GM12878 (cell line): ENCODE results near the gene ARSI. TPM values are rescaled to one million over a fixed set of nuclear protein-coding genes. Genes with fewer than 3 reads are reported as not detected.

Source experiments
- ATAC-seq: fragments of 200-7000 bp; cut with Tn5 transposase; 3 replicates; pipeline ENCODE4 v1.9.1; 2020; ENCODE audit warnings: mild to moderate bottlenecking, moderate library complexity
- BruUV-seq: library from RNA; stranded (reverse); fragments of 400-500 nt; replicated peaks from 2 replicates; lab custom pipeline; 2021; lab: Mats Ljungman, UMichigan
- CTCF ChIA-PET: fragments of 300-600 bp; sonication (Branson Sonifier 250); formaldehyde crosslinking; extraction: SDS; loops from one replicate; lab custom pipeline; 2021; ENCODE audit warnings: inconsistent platforms; lab: Yijun Ruan, JAX
- POLR2A ChIA-PET: fragments of 350-600 bp; formaldehyde crosslinking; extraction: SDS; loops from one replicate; lab custom pipeline; 2021; ENCODE audit warnings: inconsistent platforms; lab: Charles Lee
- RAD21 ChIA-PET: fragments of 300-600 bp; sonication (Branson Sonifier 250); formaldehyde crosslinking; loops from one replicate; lab custom pipeline; 2023; ENCODE audit warnings: antibody characterized with exemption; ENCODE audit not compliant: unreplicated experiment; lab: Charles Lee
- SMC1A ChIA-PET: fragments of 300-600 bp; sonication (Branson Sonifier 250); formaldehyde crosslinking; loops from one replicate; lab custom pipeline; 2023; ENCODE audit not compliant: unreplicated experiment, uncharacterized antibody; lab: Charles Lee
- DNase-seq: peaks from one replicate; pipeline ENCODE4 v3.0.0-alpha.2; 2011; ENCODE audit warnings: low read depth, low spot score
- FAIRE-seq: peaks from 3 replicates; lab custom pipeline; 2011; peaks lifted over from hg19 to GRCh38; lab: Jason Lieb, UNC
- H2AFZ ChIP-seq: 2 replicates; pipeline ENCODE4 v1.6.0; 2011; ENCODE audit warnings: low read depth, low read length, control low read depth; ENCODE audit not compliant: control insufficient read depth
- H3K27ac ChIP-seq: 2 replicates; pipeline ENCODE4 v1.5.1; 2011; ENCODE audit warnings: control low read depth; ENCODE audit not compliant: control insufficient read depth, insufficient read depth
- H3K27me3 ChIP-seq, 2 experiments: replicated peaks in 1 of 2; 2 replicates each; pipeline versions ENCODE4 v1.6.0 to v1.6.1; 2011; ENCODE audit warnings: low read length in 1 of 2; ENCODE audit not compliant: control insufficient read depth in 2 of 2, insufficient read depth in 2 of 2
- H3K36me3 ChIP-seq, 2 experiments: 2 replicates each; pipeline ENCODE4 v1.5.1; 2011; ENCODE audit warnings: low read length in 1 of 2; ENCODE audit not compliant: control insufficient read depth in 2 of 2, insufficient read depth in 2 of 2
- H3K4me1 ChIP-seq: 2 replicates; pipeline ENCODE4 v1.6.1; 2011; ENCODE audit warnings: mild to moderate bottlenecking, low read length, moderate library complexity, mixed read lengths; ENCODE audit not compliant: control insufficient read depth, insufficient read depth
- H3K4me2 ChIP-seq: 2 replicates; pipeline ENCODE4 v1.6.0; 2011; ENCODE audit warnings: control low read depth; ENCODE audit not compliant: control insufficient read depth, insufficient read depth
- H3K4me3 ChIP-seq: fragments of 200-600 bp; sonication (generic); 2 replicates; pipeline ENCODE4 v1.5.1; 2016
- H3K79me2 ChIP-seq: 2 replicates; pipeline ENCODE4 v1.6.0; 2011; ENCODE audit warnings: low read length; ENCODE audit not compliant: control insufficient read depth, insufficient read depth
- H3K9ac ChIP-seq: 2 replicates; pipeline ENCODE4 v1.8.0; 2011; ENCODE audit warnings: low read length, control low read depth, mixed read lengths; ENCODE audit not compliant: control insufficient read depth, insufficient read depth
- H3K9me3 ChIP-seq: replicated peaks from 3 replicates; pipeline ENCODE4 v1.5.1; 2011; ENCODE audit warnings: mild to moderate bottlenecking, low read length; ENCODE audit not compliant: control insufficient read depth, insufficient read depth
- H4K20me1 ChIP-seq: 2 replicates; pipeline ENCODE4 v1.6.0; 2011; ENCODE audit not compliant: control insufficient read depth, insufficient read depth
- BACH1 ChIP-seq: fragments of 450-650 bp; IDR thresholded peaks from 2 replicates; pipeline ENCODE4 v1.6.1; 2017; ENCODE audit warnings: mild to moderate bottlenecking, borderline replicate concordance
- CBX3 ChIP-seq: fragments of 200-600 bp; sonication (generic); IDR thresholded peaks from 2 replicates; pipeline ENCODE4 v1.6.1; 2016; ENCODE audit warnings: low read depth, borderline replicate concordance
- CREM ChIP-seq: IDR thresholded peaks from 2 replicates; pipeline ENCODE4 v1.6.1; 2014; ENCODE audit warnings: antibody characterized with exemption, low read depth
- DPF2 ChIP-seq: fragments of 450-650 bp; IDR thresholded peaks from 2 replicates; pipeline ENCODE4 v1.6.1; 2017; ENCODE audit warnings: mild to moderate bottlenecking
- ETV6 ChIP-seq, 2 experiments: fragments of 450-650 bp in 1 of 2; IDR thresholded peaks in 1 of 2; conservative IDR thresholded peaks in 1 of 2; 2 replicates each; pipeline ENCODE4 v1.6.1; 2014; ENCODE audit warnings: antibody characterized with exemption in 1 of 2, borderline replicate concordance in 1 of 2, low read depth in 1 of 2, mild to moderate bottlenecking in 1 of 2, moderate library complexity in 1 of 2
- GABPA ChIP-seq: IDR thresholded peaks from 2 replicates; pipeline ENCODE4 v1.6.1; 2014; ENCODE audit warnings: antibody characterized with exemption, low read depth, mild to moderate bottlenecking, inconsistent platforms
- KDM1A ChIP-seq: fragments of 200-600 bp; sonication (generic); IDR thresholded peaks from 2 replicates; pipeline ENCODE4 v1.6.1; 2016; ENCODE audit warnings: borderline replicate concordance
- MYB ChIP-seq: fragments of 150-350 bp; IDR thresholded peaks from 2 replicates; pipeline ENCODE4 v1.6.1; 2014; ENCODE audit warnings: mild to moderate bottlenecking, low read depth, low read length, borderline replicate concordance
- NFIC ChIP-seq: IDR thresholded peaks from 2 replicates; pipeline ENCODE4 v1.6.1; 2012; ENCODE audit warnings: low read depth, mild to moderate bottlenecking, inconsistent platforms, low read length, moderate library complexity
- NRF1 ChIP-seq: conservative IDR thresholded peaks from 2 replicates; pipeline ENCODE4 v1.6.1; 2011; ENCODE audit warnings: mild to moderate bottlenecking, low read depth, low read length, improper control_type of control experiment
- POLR2A ChIP-seq: IDR thresholded peaks from 2 replicates; pipeline ENCODE4 v1.6.1; 2011; ENCODE audit warnings: low read depth, mild to moderate bottlenecking, low read length
- RAD51 ChIP-seq: fragments of 450-650 bp; IDR thresholded peaks from 2 replicates; pipeline ENCODE4 v1.6.1; 2016; ENCODE audit warnings: moderate library complexity, mild to moderate bottlenecking, inconsistent platforms
- RUNX3 ChIP-seq: IDR thresholded peaks from 2 replicates; pipeline ENCODE4 v1.6.1; 2012; ENCODE audit warnings: low read length, inconsistent platforms
- TCF12 ChIP-seq: IDR thresholded peaks from 2 replicates; pipeline ENCODE4 v1.6.1; 2011; ENCODE audit warnings: low read depth, mild to moderate bottlenecking, low read length
- ZNF207 ChIP-seq: fragments of 450-650 bp; IDR thresholded peaks from 2 replicates; pipeline ENCODE4 v1.6.1; 2014; ENCODE audit warnings: antibody characterized with exemption, mild to moderate bottlenecking, borderline replicate concordance
- WGBS: methylation state at CpG from one replicate; pipeline ENCODE4 v1.1.6; 2016; ENCODE audit warnings: low lambda C conversion rate; ENCODE audit not compliant: insufficient replicate concordance, insufficient coverage; ENCODE audit errors: missing lambda C conversion rate; 5-methylcytosine and 5-hydroxymethylcytosine counted together
- in situ Hi-C: fragments of 300-500 bp; cut with MboI; formaldehyde crosslinking; loops from 9 replicates; pipeline ENCODE4 v1.14.3; 2018; ENCODE audit warnings: mixed read lengths
- intact Hi-C: fragments of 100-400 bp; cut with micrococcal nuclease; formaldehyde crosslinking; loops from one replicate; pipeline ENCODE4 v1.14.2; 2022; ENCODE audit not compliant: unreplicated experiment
- polyA plus RNA-seq, 11 experiments: library from polyadenylated mRNA; depleted of rRNA in 4 of 11; unstranded in 6 of 11; stranded (reverse) in 5 of 11; fragments of >200 nt; fragmentation: Nextera tagmentation in 4 of 11; fragmentation: Illumina TruSeq in 1 of 11; extraction: Ambion mirVana in 4 of 11; extraction: Trizol in 1 of 11; gene quantifications; 1 replicate in 1 of 11; 2 replicates in 10 of 11; pipeline versions ENCODE4 v1.2.1 to v1.2.3, GENCODE V29; 2011 to 2016; ENCODE audit warnings: inconsistent platforms in 2 of 11, missing spikeins in 2 of 11, low read depth in 1 of 11
- total RNA-seq, 4 experiments: library from RNA; depleted of rRNA in 3 of 4; stranded (reverse); fragments of >200 nt in 3 of 4; fragmentation: Illumina TruSeq in 1 of 4; extraction: Trizol in 1 of 4; gene quantifications; 2 replicates each; pipeline versions ENCODE4 v1.2.1 to v1.2.3, GENCODE V29; 2013 to 2021
- TF ChIP-seq, protein P1 (sequence below), 3 experiments: IDR thresholded peaks in 2 of 3; conservative IDR thresholded peaks in 1 of 3; 2 replicates each; pipeline ENCODE4 v1.5.1; 2011; ENCODE audit warnings: low read depth in 3 of 3, low read length in 3 of 3, mild to moderate bottlenecking in 3 of 3, control low read depth in 2 of 3, moderate library complexity in 2 of 3, inconsistent platforms in 1 of 3, mixed read lengths in 1 of 3; ENCODE audit not compliant: control insufficient read depth in 2 of 3, insufficient read depth in 1 of 3; ENCODE audit errors: extremely low read depth in 1 of 3
- TF ChIP-seq, protein P2 (sequence below): fragments of 150-350 bp; IDR thresholded peaks from 2 replicates; pipeline ENCODE4 v1.6.1; 2014; ENCODE audit warnings: mild to moderate bottlenecking, low read depth, low read length
- TF ChIP-seq, protein P3 (sequence below): fragments of 450-650 bp; IDR thresholded peaks from 2 replicates; pipeline ENCODE4 v1.6.1; 2017; ENCODE audit warnings: low read depth, mild to moderate bottlenecking, moderate library complexity

Gene ARSI
- total and polyA plus RNA-seq, 10 of the 15 experiments (the other 5 are each of a cell fraction or from before 2014, with no cell fraction given), result not detected

DNA sequence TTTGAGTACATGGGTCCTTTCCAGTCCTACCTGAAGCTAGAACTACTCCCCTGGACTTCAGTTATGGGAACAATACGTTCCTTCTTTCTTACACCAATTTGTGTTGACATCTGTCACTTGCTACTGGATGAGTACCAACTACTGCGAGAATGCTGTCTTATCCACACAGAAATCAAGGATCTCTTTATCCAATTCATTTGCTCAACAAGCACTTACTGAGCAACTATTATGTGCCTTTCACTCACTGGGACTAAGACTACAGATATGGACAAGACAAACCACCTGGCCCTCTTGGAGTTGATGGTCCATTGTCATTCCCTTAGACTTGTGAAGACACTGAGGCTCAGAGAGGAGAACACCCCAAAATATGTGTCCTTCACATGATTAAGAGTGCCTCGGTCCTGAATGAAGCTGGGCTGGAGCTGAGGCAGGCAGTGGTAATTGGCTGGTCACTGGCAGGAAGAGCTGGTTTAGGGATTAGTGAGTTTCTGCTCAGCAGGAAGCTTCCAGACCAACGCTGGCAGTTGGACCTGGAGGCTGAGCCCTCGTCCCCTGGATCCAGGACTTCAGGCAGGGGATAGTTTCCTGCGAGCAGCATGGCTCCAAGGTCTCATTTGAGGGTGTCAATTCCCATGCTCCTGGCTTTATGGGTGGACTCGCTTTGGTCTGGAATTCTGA is 8.4 kb upstream of the ARSI start:
- intact Hi-C loops (no loop called here), in situ Hi-C loops (no loop called here)
- Histone ChIP-seq H3K9me3 (no peaks in the 10 kb centered on the region), H3K79me2 (no peaks in the 10 kb centered on the region), H3K4me1 (no peaks in the 10 kb centered on the region), H3K4me2 (no peak overlapping the region), H3K27me3 (peaks cover 0 to 4% of the 10 kb centered on the region in 2 experiments; a peak in 3 of 4 replicates), H3K9ac (no peak overlapping the region), H3K27ac (no peak overlapping the region), H3K36me3 (no peaks in the 10 kb centered on the region), H4K20me1 (no peaks in the 10 kb centered on the region), H2AFZ (no peak overlapping the region), H3K4me3 (no peak overlapping the region)
- ChIA-PET POLR2A (no interaction called here), RAD21 (no interaction called here), SMC1A (interaction anchor here (1.0 to 1.5 kb wide), 2 partner anchors 11 to 63 kb away, joined by 3 read pairs; no protein-coding TSS in a partner anchor), CTCF (no interaction called here)
- BruUV-seq, result no TSS peak
- WGBS, result 6% methylated on average over 7 of the region's 7 CpGs
- ATAC-seq (no peak), FAIRE-seq (no peak), DNase-seq (no peak)
- TF ChIP-seq, protein P1, sequence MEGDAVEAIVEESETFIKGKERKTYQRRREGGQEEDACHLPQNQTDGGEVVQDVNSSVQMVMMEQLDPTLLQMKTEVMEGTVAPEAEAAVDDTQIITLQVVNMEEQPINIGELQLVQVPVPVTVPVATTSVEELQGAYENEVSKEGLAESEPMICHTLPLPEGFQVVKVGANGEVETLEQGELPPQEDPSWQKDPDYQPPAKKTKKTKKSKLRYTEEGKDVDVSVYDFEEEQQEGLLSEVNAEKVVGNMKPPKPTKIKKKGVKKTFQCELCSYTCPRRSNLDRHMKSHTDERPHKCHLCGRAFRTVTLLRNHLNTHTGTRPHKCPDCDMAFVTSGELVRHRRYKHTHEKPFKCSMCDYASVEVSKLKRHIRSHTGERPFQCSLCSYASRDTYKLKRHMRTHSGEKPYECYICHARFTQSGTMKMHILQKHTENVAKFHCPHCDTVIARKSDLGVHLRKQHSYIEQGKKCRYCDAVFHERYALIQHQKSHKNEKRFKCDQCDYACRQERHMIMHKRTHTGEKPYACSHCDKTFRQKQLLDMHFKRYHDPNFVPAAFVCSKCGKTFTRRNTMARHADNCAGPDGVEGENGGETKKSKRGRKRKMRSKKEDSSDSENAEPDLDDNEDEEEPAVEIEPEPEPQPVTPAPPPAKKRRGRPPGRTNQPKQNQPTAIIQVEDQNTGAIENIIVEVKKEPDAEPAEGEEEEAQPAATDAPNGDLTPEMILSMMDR (IDR thresholded peaks at IDR 0.05 in 2 of 3, conservative IDR thresholded peaks at IDR 0.05 in 1 of 3; ENCODE audit: control insufficient read depth in 2 of 3, extremely low read depth in 1 of 3, insufficient read depth in 1 of 3, low read depth in 3 of 3, low read length in 3 of 3), result no peak
- no peak for TF ChIP-seq CREM
- TF ChIP-seq TCF12, result no peak
- no peak for TF ChIP-seq CBX3
- TF ChIP-seq NRF1, result no peak
- no peak for TF ChIP-seq POLR2A
- TF ChIP-seq, protein P2, sequence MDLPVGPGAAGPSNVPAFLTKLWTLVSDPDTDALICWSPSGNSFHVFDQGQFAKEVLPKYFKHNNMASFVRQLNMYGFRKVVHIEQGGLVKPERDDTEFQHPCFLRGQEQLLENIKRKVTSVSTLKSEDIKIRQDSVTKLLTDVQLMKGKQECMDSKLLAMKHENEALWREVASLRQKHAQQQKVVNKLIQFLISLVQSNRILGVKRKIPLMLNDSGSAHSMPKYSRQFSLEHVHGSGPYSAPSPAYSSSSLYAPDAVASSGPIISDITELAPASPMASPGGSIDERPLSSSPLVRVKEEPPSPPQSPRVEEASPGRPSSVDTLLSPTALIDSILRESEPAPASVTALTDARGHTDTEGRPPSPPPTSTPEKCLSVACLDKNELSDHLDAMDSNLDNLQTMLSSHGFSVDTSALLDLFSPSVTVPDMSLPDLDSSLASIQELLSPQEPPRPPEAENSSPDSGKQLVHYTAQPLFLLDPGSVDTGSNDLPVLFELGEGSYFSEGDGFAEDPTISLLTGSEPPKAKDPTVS, result no peak
- TF ChIP-seq, protein P3, sequence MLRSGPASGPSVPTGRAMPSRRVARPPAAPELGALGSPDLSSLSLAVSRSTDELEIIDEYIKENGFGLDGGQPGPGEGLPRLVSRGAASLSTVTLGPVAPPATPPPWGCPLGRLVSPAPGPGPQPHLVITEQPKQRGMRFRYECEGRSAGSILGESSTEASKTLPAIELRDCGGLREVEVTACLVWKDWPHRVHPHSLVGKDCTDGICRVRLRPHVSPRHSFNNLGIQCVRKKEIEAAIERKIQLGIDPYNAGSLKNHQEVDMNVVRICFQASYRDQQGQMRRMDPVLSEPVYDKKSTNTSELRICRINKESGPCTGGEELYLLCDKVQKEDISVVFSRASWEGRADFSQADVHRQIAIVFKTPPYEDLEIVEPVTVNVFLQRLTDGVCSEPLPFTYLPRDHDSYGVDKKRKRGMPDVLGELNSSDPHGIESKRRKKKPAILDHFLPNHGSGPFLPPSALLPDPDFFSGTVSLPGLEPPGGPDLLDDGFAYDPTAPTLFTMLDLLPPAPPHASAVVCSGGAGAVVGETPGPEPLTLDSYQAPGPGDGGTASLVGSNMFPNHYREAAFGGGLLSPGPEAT, result no peak
- no peak for TF ChIP-seq ETV6 (conservative IDR thresholded peaks at IDR 0.05 in 1 of 2, IDR thresholded peaks at IDR 0.05 in 1 of 2; ENCODE audit: borderline replicate concordance in 1 of 2, low read depth in 1 of 2)
- no peak for TF ChIP-seq RAD51
- no peak for TF ChIP-seq MYB
- TF ChIP-seq DPF2, result no peak
- TF ChIP-seq KDM1A, result no peak
- no peak for TF ChIP-seq GABPA
- no peak for TF ChIP-seq BACH1
- no peak for TF ChIP-seq ZNF207
- TF ChIP-seq RUNX3, result no peak
- TF ChIP-seq NFIC, result no peak
